Suprapubic skin (tissue), 4 donors: ENCODE measurements around the gene TSR1. TPM values are rescaled to one million over a fixed set of nuclear protein-coding genes. Genes with fewer than 3 reads are reported as not detected.

ENCODE experiments used
- DNase-seq, 2 donors: peaks; one replicate each; pipeline ENCODE4 v3.0.0-alpha.2; 2019; ENCODE audit warnings: low spot score in 2 of 2
- H3K27ac ChIP-seq: fragments of 200-600 bp; sonication (generic); one replicate; pipeline ENCODE4 v1.5.1; 2019
- H3K27me3 ChIP-seq: fragments of 200-600 bp; sonication (generic); one replicate; pipeline ENCODE4 v1.5.1; 2019
- H3K36me3 ChIP-seq: fragments of 200-600 bp; sonication (generic); one replicate; pipeline ENCODE4 v1.5.1; 2019
- H3K4me1 ChIP-seq: fragments of 200-600 bp; sonication (generic); one replicate; pipeline ENCODE4 v1.5.1; 2019
- H3K4me3 ChIP-seq: fragments of 200-600 bp; sonication (generic); one replicate; pipeline ENCODE4 v1.5.1; 2019; ENCODE audit warnings: mild to moderate bottlenecking
- H3K9me3 ChIP-seq: fragments of 200-600 bp; sonication (generic); one replicate; pipeline ENCODE4 v1.5.1; 2019
- EP300 ChIP-seq: sonication (generic); formaldehyde crosslinking; IDR thresholded peaks from one replicate; pipeline ENCODE4 v1.6.1; 2017; ENCODE audit warnings: antibody characterized with exemption
- POLR2A ChIP-seq, 2 donors: fragments of 450-650 bp; IDR thresholded peaks; one replicate each; pipeline ENCODE4 v1.6.1; 2017; ENCODE audit warnings: antibody characterized with exemption in 2 of 2, mild to moderate bottlenecking in 2 of 2, moderate library complexity in 2 of 2
- POLR2AphosphoS5 ChIP-seq, 3 donors: sonication (generic); formaldehyde crosslinking; IDR thresholded peaks; one replicate each; pipeline ENCODE4 v1.6.1; 2017; ENCODE audit warnings: antibody characterized with exemption in 3 of 3
- WGBS: methylation state at CpG from one replicate; pipeline ENCODE4 v1.1.5; 2018; 5-methylcytosine and 5-hydroxymethylcytosine counted together
- total RNA-seq, 4 donors: library from RNA; depleted of rRNA; stranded (reverse); fragments of >200 nt; gene quantifications; one replicate each; pipeline ENCODE4 v1.1.0, GENCODE V29; 2016
- TF ChIP-seq, protein P1 (sequence below), 2 donors: fragments of 200-600 bp in 1 of 2; fragments of 450-650 bp in 1 of 2; sonication (generic) in 1 of 2; IDR thresholded peaks; one replicate each; pipeline ENCODE4 v1.5.1; 2016 to 2019; ENCODE audit warnings: antibody characterized with exemption in 2 of 2, mild to moderate bottlenecking in 1 of 2, moderate library complexity in 1 of 2

TSR1 gene
- total RNA-seq, 4 donors from 2014 or later: 44.3 to 68.6 (median 59.3) TPM

DNA sequence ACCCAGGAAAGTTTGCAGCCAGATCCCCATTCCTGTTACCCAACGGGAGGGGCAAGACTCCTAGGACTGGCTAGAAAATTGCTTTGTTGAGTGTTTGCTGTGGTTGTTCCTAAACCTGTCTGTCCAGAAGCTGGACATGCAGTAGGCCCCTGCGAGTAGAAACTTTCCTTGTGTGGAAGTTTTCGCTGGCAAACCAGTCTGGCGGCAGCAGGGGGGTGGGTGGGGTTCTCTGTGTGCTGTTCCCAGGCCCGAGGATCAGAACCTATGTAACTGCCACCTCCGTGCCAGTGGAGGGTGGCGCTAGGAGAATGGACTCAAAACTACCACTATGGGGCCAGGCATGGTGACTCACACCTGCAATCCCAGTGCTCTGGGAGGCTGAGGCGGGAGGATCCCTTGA is 10.2 kb upstream of the TSR1 start:
- Histone ChIP-seq H3K4me3 (no peak overlapping the region), H3K27ac (peak overlapping the region; percentile 42), H3K36me3 (peaks cover 10% of the 10 kb centered on the region), H3K27me3 (no peaks in the 10 kb centered on the region), H3K4me1 (peaks cover 18% of the 10 kb centered on the region), H3K9me3 (no peaks in the 10 kb centered on the region)
- TF ChIP-seq, protein P1, sequence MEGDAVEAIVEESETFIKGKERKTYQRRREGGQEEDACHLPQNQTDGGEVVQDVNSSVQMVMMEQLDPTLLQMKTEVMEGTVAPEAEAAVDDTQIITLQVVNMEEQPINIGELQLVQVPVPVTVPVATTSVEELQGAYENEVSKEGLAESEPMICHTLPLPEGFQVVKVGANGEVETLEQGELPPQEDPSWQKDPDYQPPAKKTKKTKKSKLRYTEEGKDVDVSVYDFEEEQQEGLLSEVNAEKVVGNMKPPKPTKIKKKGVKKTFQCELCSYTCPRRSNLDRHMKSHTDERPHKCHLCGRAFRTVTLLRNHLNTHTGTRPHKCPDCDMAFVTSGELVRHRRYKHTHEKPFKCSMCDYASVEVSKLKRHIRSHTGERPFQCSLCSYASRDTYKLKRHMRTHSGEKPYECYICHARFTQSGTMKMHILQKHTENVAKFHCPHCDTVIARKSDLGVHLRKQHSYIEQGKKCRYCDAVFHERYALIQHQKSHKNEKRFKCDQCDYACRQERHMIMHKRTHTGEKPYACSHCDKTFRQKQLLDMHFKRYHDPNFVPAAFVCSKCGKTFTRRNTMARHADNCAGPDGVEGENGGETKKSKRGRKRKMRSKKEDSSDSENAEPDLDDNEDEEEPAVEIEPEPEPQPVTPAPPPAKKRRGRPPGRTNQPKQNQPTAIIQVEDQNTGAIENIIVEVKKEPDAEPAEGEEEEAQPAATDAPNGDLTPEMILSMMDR (IDR thresholded peaks at IDR 0.05): no peak
- no peak for TF ChIP-seq POLR2A (IDR thresholded peaks at IDR 0.05)
- TF ChIP-seq POLR2AphosphoS5 (IDR thresholded peaks at IDR 0.05): no peak
- TF ChIP-seq EP300: no peak
- WGBS: 68% methylated on average over 8 of the region's 8 CpGs
- peak in 1 of 2 donors; percentile 49 for DNase-seq

DNA sequence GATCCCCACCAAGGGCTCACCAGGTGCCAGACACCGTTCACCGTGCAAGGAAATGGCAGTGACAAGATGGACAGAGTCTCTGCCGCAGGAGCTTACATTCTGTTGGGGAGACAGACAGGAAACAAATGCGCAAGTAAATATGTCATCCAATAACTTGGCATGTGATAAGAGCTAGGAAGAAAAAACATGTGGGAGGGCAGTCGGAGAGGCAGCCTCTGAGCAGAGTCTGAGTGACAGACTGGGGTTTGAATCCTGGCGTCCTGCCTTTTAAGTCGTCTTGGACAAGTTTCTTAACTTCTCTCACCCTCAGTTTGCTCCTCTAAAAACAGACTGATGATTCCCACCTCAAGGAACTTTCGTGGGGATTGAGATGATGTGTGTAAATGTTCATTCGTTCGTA is 8.3 kb upstream of the TSR1 start:
- no peaks in the 10 kb centered on the region for H3K27me3 ChIP-seq
- no peak overlapping the region for H3K4me3 ChIP-seq
- no peaks in the 10 kb centered on the region for H3K9me3 ChIP-seq
- H3K4me1 ChIP-seq: peaks cover 18% of the 10 kb centered on the region
- H3K36me3 ChIP-seq: peaks cover 10% of the 10 kb centered on the region
- WGBS: 83% methylated on average over 10 of the region's 10 CpGs
- no peak overlapping the region for H3K27ac ChIP-seq
- TF ChIP-seq EP300 (no peak), POLR2A (IDR thresholded peaks at IDR 0.05) (no peak), POLR2AphosphoS5 (IDR thresholded peaks at IDR 0.05) (no peak)
- TF ChIP-seq, protein P1 (IDR thresholded peaks at IDR 0.05): no peak
- DNase-seq: no peak

DNA sequence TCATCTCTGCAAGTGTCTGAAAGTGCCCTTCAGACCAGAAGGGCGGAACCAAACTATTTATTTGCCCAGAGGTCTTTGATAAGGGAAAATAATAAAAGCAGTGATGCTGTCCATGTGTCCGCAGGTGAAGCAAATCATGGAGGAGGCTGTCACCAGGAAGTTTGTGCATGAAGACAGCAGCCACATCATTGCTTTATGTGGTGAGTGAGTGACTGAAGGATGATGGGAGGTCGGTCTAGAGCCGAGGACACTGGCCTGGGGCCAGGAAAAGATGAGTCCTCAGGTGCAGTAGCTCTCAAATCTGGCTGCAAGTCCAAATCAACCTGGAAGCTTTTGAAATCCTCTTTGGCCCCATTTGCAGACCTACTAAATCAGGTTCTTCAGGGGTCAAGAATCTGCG is 7.2 kb upstream of the TSR1 start:
- 64% methylated on average over 5 of the region's 5 CpGs for WGBS

DNA sequence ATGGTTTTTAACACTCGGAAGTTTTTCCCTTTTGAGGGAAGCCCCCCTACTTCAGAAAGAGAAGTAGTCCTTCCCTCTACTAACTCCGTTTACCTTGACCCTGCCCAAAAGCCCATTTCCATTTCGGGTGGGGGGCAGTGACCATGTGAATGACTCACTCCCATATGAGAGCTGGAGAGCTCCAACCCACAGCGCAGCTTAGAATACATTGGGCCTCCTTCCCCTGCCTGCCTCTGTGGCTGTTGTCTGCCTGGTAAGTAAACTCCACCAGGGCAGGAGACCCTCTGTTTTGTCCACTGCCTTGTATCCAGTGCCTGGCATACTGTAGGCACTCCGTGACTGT is 2.0 kb upstream of the TSR1 start:
- TF ChIP-seq, protein P1 (IDR thresholded peaks at IDR 0.05): no peak
- TF ChIP-seq POLR2A (IDR thresholded peaks at IDR 0.05) (no peak), POLR2AphosphoS5 (IDR thresholded peaks at IDR 0.05) (no peak), EP300 (no peak)
- Histone ChIP-seq H3K36me3 (peaks cover 20% of the 10 kb centered on the region), H3K4me1 (peaks cover 27% of the 10 kb centered on the region), H3K4me3 (peak overlapping the region; percentile 97), H3K27me3 (no peaks in the 10 kb centered on the region), H3K9me3 (no peaks in the 10 kb centered on the region), H3K27ac (peak overlapping the region; percentile 92)
- 6% methylated on average over 4 of the region's 5 CpGs for WGBS
- no peak for DNase-seq

More for the DNA sequence above, 7.2 kb upstream of the TSR1 start:
- H3K27ac ChIP-seq: no peak overlapping the region
- DNase-seq: no peak
- peaks cover 10% of the 10 kb centered on the region for H3K36me3 ChIP-seq
- TF ChIP-seq POLR2AphosphoS5 (IDR thresholded peaks at IDR 0.05) (no peak), EP300 (no peak), POLR2A (IDR thresholded peaks at IDR 0.05) (no peak)
- TF ChIP-seq, protein P1 (IDR thresholded peaks at IDR 0.05): no peak
- H3K4me3 ChIP-seq: no peak overlapping the region
- no peaks in the 10 kb centered on the region for H3K9me3 ChIP-seq
- H3K27me3 ChIP-seq: no peaks in the 10 kb centered on the region
- peaks cover 18% of the 10 kb centered on the region for H3K4me1 ChIP-seq

DNA sequence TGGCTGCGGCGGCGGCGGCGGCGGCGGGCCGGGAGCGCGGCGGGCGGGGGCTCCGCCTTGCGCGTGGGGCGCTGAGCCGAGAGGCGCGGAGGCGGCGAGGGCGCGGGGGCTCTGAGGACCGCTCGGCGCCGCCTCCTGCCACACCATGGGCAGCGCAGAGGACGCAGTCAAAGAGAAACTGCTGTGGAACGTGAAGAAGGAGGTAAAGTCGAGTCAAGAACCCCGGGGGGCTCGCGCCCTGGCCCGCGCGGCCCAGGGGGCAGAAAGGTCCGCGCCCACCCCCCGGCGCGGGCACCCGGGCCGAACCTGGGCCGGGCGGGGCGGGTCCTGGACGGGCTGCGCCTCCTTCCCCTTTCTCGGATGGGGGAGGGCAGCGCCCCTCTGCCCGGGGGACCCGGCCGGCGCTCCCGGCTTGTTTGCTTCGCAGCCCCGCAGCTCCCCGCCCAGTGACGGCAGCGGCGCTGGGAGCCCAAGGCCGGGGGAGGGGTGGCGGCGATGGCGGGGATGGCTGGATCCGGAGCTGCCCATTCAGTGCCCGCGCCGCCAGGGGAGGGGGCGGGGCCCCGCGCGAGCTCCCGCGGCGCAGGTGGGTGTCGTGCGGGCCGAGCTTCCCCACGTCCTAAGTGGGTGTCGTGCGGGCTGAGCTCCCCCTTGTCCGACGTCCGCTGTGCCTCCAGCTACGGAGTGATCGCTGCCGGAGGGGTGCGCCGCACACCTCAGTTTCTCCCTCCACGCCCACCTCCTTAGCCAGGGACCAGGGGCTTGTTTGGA is 1.5 kb upstream of the TSR1 start:
- Histone ChIP-seq H3K4me1 (peaks cover 27% of the 10 kb centered on the region), H3K27me3 (no peaks in the 10 kb centered on the region), H3K36me3 (peaks cover 25% of the 10 kb centered on the region), H3K9me3 (no peaks in the 10 kb centered on the region), H3K27ac (peak overlapping the region; percentile 92), H3K4me3 (peak overlapping the region; percentile 97)
- WGBS: 2% methylated on average over 11 of the region's 92 CpGs
- DNase-seq: peak in 1 of 2 donors; percentile 81
- TF ChIP-seq, protein P1 (IDR thresholded peaks at IDR 0.05): no peak
- TF ChIP-seq POLR2AphosphoS5 (IDR thresholded peaks at IDR 0.05): no peak
- no peak for TF ChIP-seq EP300
- TF ChIP-seq POLR2A (IDR thresholded peaks at IDR 0.05): no peak
